ENCODE data around the gene PALM2AKAP2.

GRCh38 chr9:109751253-109751652 is 28.7 kb upstream of the PALM2AKAP2 start:
- no peak for TF ChIP-seq POLR2AphosphoS5 (IDR thresholded peaks at IDR 0.05; ENCODE audit: low read depth)
- TF ChIP-seq CTCF (IDR thresholded peaks at IDR 0.05; ENCODE audit: insufficient read depth, low read length), result no peak
- no peak for TF ChIP-seq SPI1 (IDR thresholded peaks at IDR 0.05; ENCODE audit: borderline replicate concordance, low read depth)
- TF ChIP-seq GABPA (IDR thresholded peaks at IDR 0.05; ENCODE audit: low read depth), result no peak
